SK-N-SH (cell line): Measurements from ENCODE around the gene RAB21.

Experiments
- CHD2 ChIP-seq: fragments of 150-350 bp; IDR thresholded peaks from 2 replicates; pipeline ENCODE4 v1.6.1; 2018; ENCODE audit warnings: low read length; ENCODE audit not compliant: partially characterized antibody
- EP300 ChIP-seq, 2 experiments: IDR thresholded peaks; 2 replicates each; pipeline versions ENCODE4 v1.4.0 to v1.6.1; 2012; ENCODE audit warnings: borderline replicate concordance in 1 of 2, low read depth in 1 of 2, low read length in 1 of 2
- POLR2AphosphoS5 ChIP-seq: IDR thresholded peaks from 2 replicates; pipeline ENCODE4 v1.6.1; 2012; ENCODE audit warnings: low read depth, low read length
- RAD21 ChIP-seq: IDR thresholded peaks from 2 replicates; pipeline ENCODE4 v1.6.1; 2012; ENCODE audit warnings: mild to moderate bottlenecking, low read length
- RXRA ChIP-seq: IDR thresholded peaks from 2 replicates; pipeline ENCODE4 v1.4.0; 2012; ENCODE audit warnings: low read depth, mild to moderate bottlenecking, borderline replicate concordance
- SIN3A ChIP-seq: IDR thresholded peaks from 2 replicates; pipeline ENCODE4 v1.6.1; 2012; ENCODE audit warnings: low read depth, mild to moderate bottlenecking, low read length, moderate library complexity, borderline replicate concordance
- SMC3 ChIP-seq: IDR thresholded peaks from 2 replicates; pipeline ENCODE4 v1.6.1; 2012; ENCODE audit warnings: low read depth, low read length, improper control_type of control experiment
- TAF1 ChIP-seq: IDR thresholded peaks from 2 replicates; pipeline ENCODE4 v1.6.1; 2012; ENCODE audit warnings: low read depth, mild to moderate bottlenecking, low read length, moderate library complexity, borderline replicate concordance
- TCF12 ChIP-seq: IDR thresholded peaks from 2 replicates; pipeline ENCODE4 v1.4.0; 2012
- YY1 ChIP-seq: IDR thresholded peaks from 2 replicates; pipeline ENCODE4 v1.4.0; 2012; ENCODE audit warnings: low read depth, mild to moderate bottlenecking
- TF ChIP-seq, protein P1 (sequence below): fragments of 200-600 bp; sonication (generic); IDR thresholded peaks from 2 replicates; pipeline ENCODE4 v1.6.1; 2017; ENCODE audit warnings: antibody characterized with exemption, mild to moderate bottlenecking, moderate library complexity
- TF ChIP-seq, protein P2 (sequence below): IDR thresholded peaks from 2 replicates; pipeline ENCODE4 v1.6.1; 2012; ENCODE audit warnings: mild to moderate bottlenecking, low read depth, low read length, moderate library complexity
- TF ChIP-seq, protein P3 (sequence below): fragments of 150-350 bp; IDR thresholded peaks from 2 replicates; pipeline ENCODE4 v1.6.1; 2017; ENCODE audit warnings: antibody characterized with exemption, low read length, low read depth, borderline replicate concordance

DNA sequence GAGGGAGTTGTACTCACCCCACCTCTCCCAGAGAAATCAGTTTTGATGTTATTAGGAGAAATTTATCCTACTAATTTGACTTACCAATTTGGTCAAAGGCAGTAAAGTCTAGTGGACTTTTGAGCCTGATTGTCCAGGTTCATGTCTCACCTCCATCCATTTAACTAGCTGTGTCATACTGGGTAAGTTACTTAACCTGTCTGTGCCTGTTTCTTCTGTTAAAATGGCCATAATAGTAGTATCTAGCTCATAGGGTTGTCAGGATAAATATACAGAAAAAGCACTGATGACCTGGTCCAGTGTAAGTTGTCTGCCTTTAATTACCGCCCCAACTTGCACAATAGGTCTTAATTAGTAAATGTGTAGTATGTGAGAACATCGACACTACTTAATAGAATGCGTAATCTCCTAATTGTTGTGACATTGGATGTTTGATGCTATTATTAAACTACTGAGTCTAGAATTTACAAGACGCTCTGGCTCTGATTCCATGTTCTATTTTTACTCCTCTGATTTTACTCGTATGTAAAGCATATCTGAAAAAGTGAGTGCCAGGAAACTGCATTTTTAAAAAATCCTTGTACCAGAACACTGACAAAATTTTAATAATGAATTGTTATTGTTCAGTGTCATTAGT lies 1.5 kb downstream of the RAB21 start:
- no peak for TF ChIP-seq TCF12
- TF ChIP-seq, protein P1, sequence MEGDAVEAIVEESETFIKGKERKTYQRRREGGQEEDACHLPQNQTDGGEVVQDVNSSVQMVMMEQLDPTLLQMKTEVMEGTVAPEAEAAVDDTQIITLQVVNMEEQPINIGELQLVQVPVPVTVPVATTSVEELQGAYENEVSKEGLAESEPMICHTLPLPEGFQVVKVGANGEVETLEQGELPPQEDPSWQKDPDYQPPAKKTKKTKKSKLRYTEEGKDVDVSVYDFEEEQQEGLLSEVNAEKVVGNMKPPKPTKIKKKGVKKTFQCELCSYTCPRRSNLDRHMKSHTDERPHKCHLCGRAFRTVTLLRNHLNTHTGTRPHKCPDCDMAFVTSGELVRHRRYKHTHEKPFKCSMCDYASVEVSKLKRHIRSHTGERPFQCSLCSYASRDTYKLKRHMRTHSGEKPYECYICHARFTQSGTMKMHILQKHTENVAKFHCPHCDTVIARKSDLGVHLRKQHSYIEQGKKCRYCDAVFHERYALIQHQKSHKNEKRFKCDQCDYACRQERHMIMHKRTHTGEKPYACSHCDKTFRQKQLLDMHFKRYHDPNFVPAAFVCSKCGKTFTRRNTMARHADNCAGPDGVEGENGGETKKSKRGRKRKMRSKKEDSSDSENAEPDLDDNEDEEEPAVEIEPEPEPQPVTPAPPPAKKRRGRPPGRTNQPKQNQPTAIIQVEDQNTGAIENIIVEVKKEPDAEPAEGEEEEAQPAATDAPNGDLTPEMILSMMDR: no peak
- TF ChIP-seq RXRA: no peak
- TF ChIP-seq, protein P2, sequence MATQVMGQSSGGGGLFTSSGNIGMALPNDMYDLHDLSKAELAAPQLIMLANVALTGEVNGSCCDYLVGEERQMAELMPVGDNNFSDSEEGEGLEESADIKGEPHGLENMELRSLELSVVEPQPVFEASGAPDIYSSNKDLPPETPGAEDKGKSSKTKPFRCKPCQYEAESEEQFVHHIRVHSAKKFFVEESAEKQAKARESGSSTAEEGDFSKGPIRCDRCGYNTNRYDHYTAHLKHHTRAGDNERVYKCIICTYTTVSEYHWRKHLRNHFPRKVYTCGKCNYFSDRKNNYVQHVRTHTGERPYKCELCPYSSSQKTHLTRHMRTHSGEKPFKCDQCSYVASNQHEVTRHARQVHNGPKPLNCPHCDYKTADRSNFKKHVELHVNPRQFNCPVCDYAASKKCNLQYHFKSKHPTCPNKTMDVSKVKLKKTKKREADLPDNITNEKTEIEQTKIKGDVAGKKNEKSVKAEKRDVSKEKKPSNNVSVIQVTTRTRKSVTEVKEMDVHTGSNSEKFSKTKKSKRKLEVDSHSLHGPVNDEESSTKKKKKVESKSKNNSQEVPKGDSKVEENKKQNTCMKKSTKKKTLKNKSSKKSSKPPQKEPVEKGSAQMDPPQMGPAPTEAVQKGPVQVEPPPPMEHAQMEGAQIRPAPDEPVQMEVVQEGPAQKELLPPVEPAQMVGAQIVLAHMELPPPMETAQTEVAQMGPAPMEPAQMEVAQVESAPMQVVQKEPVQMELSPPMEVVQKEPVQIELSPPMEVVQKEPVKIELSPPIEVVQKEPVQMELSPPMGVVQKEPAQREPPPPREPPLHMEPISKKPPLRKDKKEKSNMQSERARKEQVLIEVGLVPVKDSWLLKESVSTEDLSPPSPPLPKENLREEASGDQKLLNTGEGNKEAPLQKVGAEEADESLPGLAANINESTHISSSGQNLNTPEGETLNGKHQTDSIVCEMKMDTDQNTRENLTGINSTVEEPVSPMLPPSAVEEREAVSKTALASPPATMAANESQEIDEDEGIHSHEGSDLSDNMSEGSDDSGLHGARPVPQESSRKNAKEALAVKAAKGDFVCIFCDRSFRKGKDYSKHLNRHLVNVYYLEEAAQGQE: no peak
- no peak for TF ChIP-seq SIN3A
- TF ChIP-seq SMC3: no peak
- no peak for TF ChIP-seq POLR2AphosphoS5
- TF ChIP-seq CHD2: no peak
- TF ChIP-seq EP300 (IDR thresholded peaks at IDR 0.05; ENCODE audit: borderline replicate concordance in 1 of 2, low read depth in 1 of 2, low read length in 1 of 2): no peak
- TF ChIP-seq RAD21: no peak
- TF ChIP-seq YY1: no peak
- TF ChIP-seq, protein P3, sequence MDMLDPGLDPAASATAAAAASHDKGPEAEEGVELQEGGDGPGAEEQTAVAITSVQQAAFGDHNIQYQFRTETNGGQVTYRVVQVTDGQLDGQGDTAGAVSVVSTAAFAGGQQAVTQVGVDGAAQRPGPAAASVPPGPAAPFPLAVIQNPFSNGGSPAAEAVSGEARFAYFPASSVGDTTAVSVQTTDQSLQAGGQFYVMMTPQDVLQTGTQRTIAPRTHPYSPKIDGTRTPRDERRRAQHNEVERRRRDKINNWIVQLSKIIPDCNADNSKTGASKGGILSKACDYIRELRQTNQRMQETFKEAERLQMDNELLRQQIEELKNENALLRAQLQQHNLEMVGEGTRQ: no peak
- no peak for TF ChIP-seq TAF1
